ENCODE measurements around the gene ATG101.

DNA sequence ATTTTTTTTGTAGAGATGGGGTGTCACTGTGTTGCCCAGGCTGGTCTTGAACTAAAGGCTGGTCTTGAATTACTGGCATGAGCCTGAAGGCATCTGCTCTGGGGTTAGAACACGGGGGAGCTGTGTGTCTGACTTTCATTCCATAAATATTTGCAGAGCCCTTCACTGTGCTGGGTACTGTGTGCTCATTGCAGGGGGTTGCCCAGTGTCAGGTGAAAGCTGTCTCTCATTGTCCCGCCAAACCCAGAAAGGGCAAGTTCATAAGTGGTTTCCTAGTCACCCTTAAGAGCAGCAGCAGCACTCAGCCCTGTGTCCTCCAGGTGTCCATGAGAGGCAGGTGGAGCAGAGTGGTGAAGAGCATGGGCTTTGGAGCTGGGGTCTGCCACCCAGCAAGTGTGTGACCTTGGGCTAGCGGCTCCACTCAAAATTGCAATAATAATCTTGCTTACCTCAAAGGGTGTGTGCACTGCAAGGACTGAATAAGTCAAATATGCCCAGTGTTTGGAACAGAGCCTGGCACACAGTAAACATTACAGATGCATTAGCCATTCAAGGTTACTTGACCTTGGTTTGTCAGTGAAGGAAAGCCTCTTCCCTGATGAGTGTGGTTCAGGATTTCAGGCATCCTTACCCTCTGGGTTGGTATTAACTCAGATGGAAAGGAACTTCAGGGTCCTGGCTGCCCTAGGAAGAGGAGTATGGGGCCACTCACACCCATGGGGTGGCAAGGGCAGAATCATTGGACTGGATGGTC, 5.4 kb downstream of the ATG101 start:
- TF ChIP-seq EP300 (IDR thresholded peaks at IDR 0.05) (no peak), POLR2A (IDR thresholded peaks at IDR 0.05) (no peak), POLR2AphosphoS5 (IDR thresholded peaks at IDR 0.05) (no peak)
- TF ChIP-seq, protein P1, sequence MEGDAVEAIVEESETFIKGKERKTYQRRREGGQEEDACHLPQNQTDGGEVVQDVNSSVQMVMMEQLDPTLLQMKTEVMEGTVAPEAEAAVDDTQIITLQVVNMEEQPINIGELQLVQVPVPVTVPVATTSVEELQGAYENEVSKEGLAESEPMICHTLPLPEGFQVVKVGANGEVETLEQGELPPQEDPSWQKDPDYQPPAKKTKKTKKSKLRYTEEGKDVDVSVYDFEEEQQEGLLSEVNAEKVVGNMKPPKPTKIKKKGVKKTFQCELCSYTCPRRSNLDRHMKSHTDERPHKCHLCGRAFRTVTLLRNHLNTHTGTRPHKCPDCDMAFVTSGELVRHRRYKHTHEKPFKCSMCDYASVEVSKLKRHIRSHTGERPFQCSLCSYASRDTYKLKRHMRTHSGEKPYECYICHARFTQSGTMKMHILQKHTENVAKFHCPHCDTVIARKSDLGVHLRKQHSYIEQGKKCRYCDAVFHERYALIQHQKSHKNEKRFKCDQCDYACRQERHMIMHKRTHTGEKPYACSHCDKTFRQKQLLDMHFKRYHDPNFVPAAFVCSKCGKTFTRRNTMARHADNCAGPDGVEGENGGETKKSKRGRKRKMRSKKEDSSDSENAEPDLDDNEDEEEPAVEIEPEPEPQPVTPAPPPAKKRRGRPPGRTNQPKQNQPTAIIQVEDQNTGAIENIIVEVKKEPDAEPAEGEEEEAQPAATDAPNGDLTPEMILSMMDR (IDR thresholded peaks at IDR 0.05): no peak

Data from suprapubic skin (tissue), 4 donors.